GM20000 (cell line): ENCODE results near the gene BRD2.

Source experiments
- DNase-seq: peaks from one replicate; pipeline ENCODE4 v3.0.0; 2012; ENCODE audit warnings: low spot score
- CTCF ChIP-seq: IDR thresholded peaks from 2 replicates; pipeline ENCODE4 v1.5.1; 2012; ENCODE audit warnings: mild to moderate bottlenecking, control low read depth; ENCODE audit errors: extremely low read depth, missing control alignments

The BRD2 gene

GRCh38 chr6:32980488-32981038 lies 12.2 kb downstream of the BRD2 start:
- no peak for DNase-seq
- no peak for TF ChIP-seq CTCF

DNA sequence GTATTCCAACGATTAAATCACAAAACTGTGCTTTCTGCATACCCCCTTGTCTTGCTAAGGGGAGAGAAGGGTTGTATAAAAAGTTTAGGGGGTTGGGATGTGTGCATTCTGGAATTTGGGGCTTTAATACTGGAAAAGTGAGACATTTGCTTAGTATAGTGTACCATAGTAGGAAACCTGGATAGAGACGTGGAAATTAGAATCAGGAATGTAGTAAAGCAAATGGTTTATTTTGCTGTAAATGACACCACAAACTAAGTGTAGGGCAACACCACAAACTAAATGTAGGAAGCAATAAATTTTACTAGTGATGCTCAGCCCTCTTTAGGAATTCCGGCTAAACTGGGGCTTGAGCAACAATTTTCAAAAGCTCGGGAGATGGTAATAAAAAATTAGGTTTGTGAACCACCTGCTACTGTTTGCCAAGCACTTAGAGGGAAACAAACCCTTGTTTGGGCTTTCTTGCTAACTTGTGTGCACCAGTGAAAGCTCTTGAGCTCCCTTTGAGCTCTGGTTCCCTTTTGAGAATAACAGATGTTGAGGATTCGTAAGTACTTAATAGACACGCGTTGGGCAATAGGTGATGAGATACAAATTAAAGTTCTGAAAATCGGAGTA lies 13.8 kb downstream of the BRD2 start:
- TF ChIP-seq CTCF: no peak
- no peak for DNase-seq

- no peak for TF ChIP-seq CTCF
- DNase-seq: no peak
Measured at GRCh38 chr6:32982702-32983492, 14.5 kb downstream of the BRD2 start.

- no peak for DNase-seq
Measured at GRCh38 chr6:32983493-32983848, 15.1 kb downstream of the BRD2 start.

DNA sequence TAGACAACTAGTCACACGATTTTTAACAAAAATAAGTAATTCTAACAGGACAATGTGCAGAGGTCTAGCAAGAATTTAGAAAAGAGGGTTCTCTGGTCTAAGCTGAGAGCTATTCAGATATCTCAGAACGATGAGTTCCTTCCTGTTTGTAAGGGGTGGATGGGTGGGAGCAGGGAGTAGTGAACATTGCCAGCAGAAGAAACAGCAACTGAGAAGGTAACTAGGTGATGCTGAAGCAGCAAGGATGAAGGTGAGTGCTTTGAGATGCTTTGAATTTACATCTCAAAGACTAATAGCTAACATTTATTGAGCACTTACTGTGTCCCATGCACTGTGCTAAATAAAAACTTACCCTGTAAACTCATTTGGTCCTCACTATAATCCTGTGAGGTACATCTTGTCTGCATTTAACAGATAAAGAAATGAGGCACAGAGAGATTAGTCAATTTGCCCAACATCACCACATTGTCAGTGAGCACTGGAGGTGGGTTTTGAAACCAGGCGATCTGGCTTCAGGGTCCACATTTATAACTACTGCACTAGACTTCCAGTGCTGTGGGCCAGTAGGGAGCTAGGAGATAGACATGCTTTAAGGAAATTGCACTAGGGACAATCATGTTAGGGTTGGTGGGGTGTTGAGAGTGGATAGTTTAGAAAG lies 15.7 kb downstream of the BRD2 start:
- no peak for TF ChIP-seq CTCF
- no peak for DNase-seq

More at GRCh38 chr6:32983493-32983848, 15.1 kb downstream of the BRD2 start:
- no peak for TF ChIP-seq CTCF

GRCh38 chr6:32984622-32985389 lies 16.4 kb downstream of the BRD2 start:
- peak; percentile 56 for TF ChIP-seq CTCF
- DNase-seq: peak; percentile 72

GRCh38 chr6:32989368-32989767 lies 21.0 kb downstream of the BRD2 start:
- TF ChIP-seq CTCF: no peak

More at GRCh38 chr6:32989368-32989767, 21.0 kb downstream of the BRD2 start:
- no peak for DNase-seq
